ENCODE measurements around the gene CLASP1. TPM values are rescaled to one million over a fixed set of nuclear protein-coding genes. Genes with fewer than 3 reads are reported as not detected.

CLASP1 gene
- total RNA-seq, 2 experiments from 2014 or later: 58.0 to 58.5 TPM

DNA sequence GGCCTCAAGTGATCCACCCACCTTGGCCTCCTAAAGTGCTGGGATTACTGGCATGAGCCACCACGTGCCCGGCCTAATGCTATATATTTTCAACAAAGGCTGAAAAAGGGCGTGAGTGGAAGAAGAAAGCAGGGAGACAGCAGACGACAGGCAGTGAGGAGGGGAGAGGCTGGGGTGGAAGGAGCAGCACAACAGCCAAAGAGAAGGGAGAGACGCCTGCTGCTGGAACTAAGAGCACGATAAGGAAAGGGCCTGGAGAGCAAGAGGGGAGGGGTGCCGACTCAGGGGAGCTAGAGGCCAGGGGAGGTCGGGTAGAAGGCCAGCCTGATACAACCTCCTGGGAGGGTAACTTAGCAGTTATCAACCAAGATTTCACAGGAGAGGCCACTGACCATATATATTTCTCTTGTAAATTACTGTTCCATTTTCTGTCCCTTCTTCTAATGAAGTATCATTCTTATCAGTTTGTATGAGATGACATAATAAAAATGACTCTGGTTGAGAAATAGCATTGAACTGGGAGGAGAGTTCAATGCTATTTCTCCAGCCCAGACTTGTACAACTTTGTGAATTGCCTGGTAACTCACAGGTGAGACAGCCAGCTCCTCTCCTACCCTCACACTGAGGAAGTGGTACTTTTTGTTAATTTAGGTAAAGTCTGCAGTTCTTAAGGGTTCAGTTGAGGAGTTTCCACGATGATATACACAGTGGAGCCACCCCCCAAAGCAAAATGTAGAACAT lies 124.4 kb downstream of the CLASP1 start:
- H3K27ac ChIP-seq (ENCODE audit: low read depth in 1 of 2, low read length in 2 of 2): no peak overlapping the region
- CTCF ChIA-PET: no interaction called here
- POLR2A ChIA-PET: no interaction called here
- peaks cover 3% of the 10 kb centered on the region for H3K4me1 ChIP-seq (ENCODE audit: insufficient read depth, low read length)
- Mint-ChIP-seq H3K36me3 (ENCODE audit: low read depth) (peaks cover 67% of the 10 kb centered on the region), H3K9me3 (no peaks in the 10 kb centered on the region), H3K4me1 (ENCODE audit: low read depth) (peaks cover 19% of the 10 kb centered on the region), H3K27me3 (no peaks in the 10 kb centered on the region), H3K27ac (no peak overlapping the region), H3K4me3 (no peak overlapping the region)
- DNase-seq: no peak
- intact Hi-C loops (cut with DNase I, micrococcal nuclease): loop anchor here in 1 of 2 experiments (5.0 kb wide), 1 partner anchor 232 kb away; the partner anchor contains the start of gene TSN
- no peaks in the 10 kb centered on the region for H3K27me3 ChIP-seq (ENCODE audit: control insufficient read depth in 1 of 2, insufficient read depth in 2 of 2, low read length in 2 of 2)
- no peak overlapping the region for H3K4me3 ChIP-seq (ENCODE audit: low read length)
- H3K36me3 ChIP-seq (ENCODE audit: insufficient read depth, low read length): peaks cover 53% of the 10 kb centered on the region
- no peaks in the 10 kb centered on the region for H3K9me3 ChIP-seq (ENCODE audit: control insufficient read depth in 1 of 2, insufficient read depth in 1 of 2, low read length in 2 of 2)
- TF ChIP-seq, protein P1, sequence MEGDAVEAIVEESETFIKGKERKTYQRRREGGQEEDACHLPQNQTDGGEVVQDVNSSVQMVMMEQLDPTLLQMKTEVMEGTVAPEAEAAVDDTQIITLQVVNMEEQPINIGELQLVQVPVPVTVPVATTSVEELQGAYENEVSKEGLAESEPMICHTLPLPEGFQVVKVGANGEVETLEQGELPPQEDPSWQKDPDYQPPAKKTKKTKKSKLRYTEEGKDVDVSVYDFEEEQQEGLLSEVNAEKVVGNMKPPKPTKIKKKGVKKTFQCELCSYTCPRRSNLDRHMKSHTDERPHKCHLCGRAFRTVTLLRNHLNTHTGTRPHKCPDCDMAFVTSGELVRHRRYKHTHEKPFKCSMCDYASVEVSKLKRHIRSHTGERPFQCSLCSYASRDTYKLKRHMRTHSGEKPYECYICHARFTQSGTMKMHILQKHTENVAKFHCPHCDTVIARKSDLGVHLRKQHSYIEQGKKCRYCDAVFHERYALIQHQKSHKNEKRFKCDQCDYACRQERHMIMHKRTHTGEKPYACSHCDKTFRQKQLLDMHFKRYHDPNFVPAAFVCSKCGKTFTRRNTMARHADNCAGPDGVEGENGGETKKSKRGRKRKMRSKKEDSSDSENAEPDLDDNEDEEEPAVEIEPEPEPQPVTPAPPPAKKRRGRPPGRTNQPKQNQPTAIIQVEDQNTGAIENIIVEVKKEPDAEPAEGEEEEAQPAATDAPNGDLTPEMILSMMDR (IDR thresholded peaks at IDR 0.05): no peak
- ATAC-seq (ENCODE audit: poor library complexity): no peak

DNA sequence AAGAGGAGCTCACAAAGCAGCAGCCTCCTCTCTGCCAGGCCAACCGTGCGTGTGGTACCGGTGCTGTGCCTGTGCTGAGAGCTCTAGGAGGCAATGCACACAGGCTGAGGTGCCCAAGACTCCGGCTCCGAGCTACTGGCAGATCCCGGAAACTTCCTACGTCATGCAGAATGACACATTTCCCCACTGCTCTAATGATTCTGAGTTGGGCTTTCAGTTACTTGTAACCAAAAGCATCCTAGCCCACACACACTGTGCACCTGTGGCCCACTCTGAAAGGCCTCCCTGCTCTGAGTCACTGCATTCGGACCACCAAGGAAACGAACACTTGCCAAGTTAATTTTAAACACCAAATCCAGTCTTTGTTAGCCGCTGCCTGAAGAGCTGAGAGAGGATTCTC lies 127.9 kb downstream of the CLASP1 start:
- H3K4me3 ChIP-seq (ENCODE audit: low read length): no peak overlapping the region
- no peak overlapping the region for H3K27ac ChIP-seq (ENCODE audit: low read depth in 1 of 2, low read length in 2 of 2)
- H3K4me1 ChIP-seq (ENCODE audit: insufficient read depth, low read length): no peaks in the 10 kb centered on the region
- H3K4me3 Mint-ChIP-seq: no peak overlapping the region
- intact Hi-C loops (cut with DNase I, micrococcal nuclease): no loop called here
- ChIA-PET CTCF (interaction anchor here (1.3 kb wide), 1 partner anchor 20 kb away, joined by 3 read pairs; no protein-coding TSS in a partner anchor), POLR2A (no interaction called here)
- H3K27ac Mint-ChIP-seq: no peak overlapping the region
- H3K36me3 Mint-ChIP-seq (ENCODE audit: low read depth): peaks cover 80% of the 10 kb centered on the region
- no peaks in the 10 kb centered on the region for H3K27me3 Mint-ChIP-seq
- ATAC-seq (ENCODE audit: poor library complexity): no peak
- DNase-seq: no peak
- H3K4me1 Mint-ChIP-seq (ENCODE audit: low read depth): no peaks in the 10 kb centered on the region
- H3K27me3 ChIP-seq (ENCODE audit: control insufficient read depth in 1 of 2, insufficient read depth in 2 of 2, low read length in 2 of 2): no peaks in the 10 kb centered on the region
- no peaks in the 10 kb centered on the region for H3K9me3 Mint-ChIP-seq
- H3K36me3 ChIP-seq (ENCODE audit: insufficient read depth, low read length): peaks cover 52% of the 10 kb centered on the region
- H3K9me3 ChIP-seq (ENCODE audit: control insufficient read depth in 1 of 2, insufficient read depth in 1 of 2, low read length in 2 of 2): no peaks in the 10 kb centered on the region
- TF ChIP-seq, protein P1 (IDR thresholded peaks at IDR 0.05): no peak

DNA sequence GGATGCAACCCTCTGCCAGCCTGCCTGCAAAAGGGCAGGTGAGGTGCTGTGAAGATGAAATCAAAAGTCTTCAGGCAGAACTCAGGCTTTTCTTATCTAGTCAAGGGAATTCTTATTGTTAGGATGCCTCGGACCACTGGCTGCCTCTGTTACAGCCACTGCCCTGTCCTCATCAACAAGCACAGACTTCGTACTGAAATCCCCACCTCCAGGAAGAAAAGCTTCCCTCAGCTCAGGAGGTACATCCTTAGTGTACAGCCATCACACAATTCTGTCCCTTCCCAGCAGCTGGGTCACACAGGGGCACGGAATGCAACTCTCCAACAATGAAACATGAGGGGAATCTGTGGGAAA lies 128.6 kb downstream of the CLASP1 start:
- Histone ChIP-seq H3K36me3 (ENCODE audit: insufficient read depth, low read length) (peaks cover 54% of the 10 kb centered on the region), H3K4me3 (ENCODE audit: low read length) (no peak overlapping the region), H3K9me3 (ENCODE audit: control insufficient read depth in 1 of 2, insufficient read depth in 1 of 2, low read length in 2 of 2) (no peaks in the 10 kb centered on the region), H3K27me3 (ENCODE audit: control insufficient read depth in 1 of 2, insufficient read depth in 2 of 2, low read length in 2 of 2) (no peaks in the 10 kb centered on the region), H3K4me1 (ENCODE audit: insufficient read depth, low read length) (no peaks in the 10 kb centered on the region), H3K27ac (ENCODE audit: low read depth in 1 of 2, low read length in 2 of 2) (no peak overlapping the region)
- no peaks in the 10 kb centered on the region for H3K9me3 Mint-ChIP-seq
- no peak overlapping the region for H3K27ac Mint-ChIP-seq
- no peaks in the 10 kb centered on the region for H3K4me1 Mint-ChIP-seq (ENCODE audit: low read depth)
- no peak overlapping the region for H3K4me3 Mint-ChIP-seq
- H3K27me3 Mint-ChIP-seq: no peaks in the 10 kb centered on the region
- ATAC-seq (ENCODE audit: poor library complexity): no peak
- DNase-seq: no peak
- POLR2A ChIA-PET: no interaction called here
- TF ChIP-seq, protein P1 (IDR thresholded peaks at IDR 0.05): no peak
- CTCF ChIA-PET: interaction anchor here (1.3 kb wide), 1 partner anchor 19 kb away, joined by 3 read pairs; no protein-coding TSS in a partner anchor
- intact Hi-C loops (cut with DNase I, micrococcal nuclease): no loop called here
- H3K36me3 Mint-ChIP-seq (ENCODE audit: low read depth): peaks cover 80% of the 10 kb centered on the region

Measured in CD4-positive, alpha-beta T cell (primary cell).